NCI-H82 treated with DMSO at 0.1 percent for 48 hours (cell line): ENCODE data around the gene SPC24.

Experiments used
- DNase-seq: peaks from one replicate; lab custom pipeline; 2025; ENCODE audit not compliant: unreplicated experiment; lab: John Stamatoyannopoulos, UW

Gene SPC24

GRCh38 chr19:11155373-11156120, at the start of gene SPC24:
Gene SPC24, minus strand, starts transcription at chr19:11155782. Its CDS starts 6 bp downstream, at chr19:11155776.
- peak; percentile 90 for DNase-seq

- no peak for DNase-seq
These were observed 49.4 kb upstream of the SPC24 start for GRCh38 chr19:11204943-11205349.

- no peak for DNase-seq
These were observed 48.6 kb upstream of the SPC24 start for GRCh38 chr19:11204076-11204602.

GRCh38 chr19:11203194-11204075, 47.9 kb upstream of the SPC24 start:
- DNase-seq = no peak

GRCh38 chr19:11202488-11203193, 47.1 kb upstream of the SPC24 start:
- DNase-seq = no peak

- no peak for DNase-seq
These were observed 46.2 kb upstream of the SPC24 start for GRCh38 chr19:11201791-11202190.

GRCh38 chr19:11200931-11201330, 45.3 kb upstream of the SPC24 start:
- DNase-seq = no peak

- no peak for DNase-seq
These were observed 44.5 kb upstream of the SPC24 start for GRCh38 chr19:11200015-11200574.

GRCh38 chr19:11199517-11199916, 43.9 kb upstream of the SPC24 start:
- DNase-seq = no peak

GRCh38 chr19:11198769-11199424, 43.3 kb upstream of the SPC24 start:
- no peak for DNase-seq

- DNase-seq = no peak
These were observed 42.6 kb upstream of the SPC24 start for GRCh38 chr19:11198175-11198534.

- peak; percentile 19 for DNase-seq
These were observed 42.0 kb upstream of the SPC24 start, which contains the start of gene KANK2 for GRCh38 chr19:11197291-11198174. Gene KANK2, minus strand, starts transcription at chr19:11197545. Its CDS starts 3,034 bp downstream, at chr19:11194511.

- no peak for DNase-seq
These were observed 41.1 kb upstream of the SPC24 start for GRCh38 chr19:11196406-11197287.

GRCh38 chr19:11195681-11196080, 40.1 kb upstream of the SPC24 start:
- DNase-seq = no peak

GRCh38 chr19:11194656-11195558, 39.3 kb upstream of the SPC24 start:
- no peak for DNase-seq

GRCh38 chr19:11194173-11194572, 38.6 kb upstream of the SPC24 start:
- no peak for DNase-seq
